HG03575 (cell line): ENCODE measurements around the gene NRXN3.

Experiments
- ATAC-seq: cut with Tn5 transposase; IDR thresholded peaks from one replicate; pipeline ENCODE4 v1.9.1; 2021; ENCODE audit not compliant: unreplicated experiment, insufficient number of reproducible peaks, low FRiP score; ENCODE audit errors: extremely low read depth

NRXN3 gene

DNA sequence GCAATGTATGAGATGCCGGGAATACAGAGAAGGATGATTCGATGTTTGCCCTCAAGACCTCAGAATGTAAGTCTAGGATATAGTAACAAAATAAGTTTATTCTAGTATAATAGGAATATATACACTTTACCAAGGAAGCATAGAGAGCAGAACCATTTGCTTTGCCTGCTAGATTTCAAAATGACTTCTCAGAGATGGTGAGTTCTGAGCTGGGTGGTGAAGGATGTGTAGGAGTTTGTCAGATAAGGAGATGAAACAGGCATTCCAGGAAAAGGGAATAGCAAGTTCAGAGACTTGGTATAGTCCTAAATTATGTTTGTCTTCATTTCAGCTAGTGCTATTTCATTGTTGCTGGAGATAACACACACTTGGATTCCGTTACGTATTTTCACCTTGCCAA is 1385.3 kb downstream of the NRXN3 start:
- no peak for ATAC-seq

DNA sequence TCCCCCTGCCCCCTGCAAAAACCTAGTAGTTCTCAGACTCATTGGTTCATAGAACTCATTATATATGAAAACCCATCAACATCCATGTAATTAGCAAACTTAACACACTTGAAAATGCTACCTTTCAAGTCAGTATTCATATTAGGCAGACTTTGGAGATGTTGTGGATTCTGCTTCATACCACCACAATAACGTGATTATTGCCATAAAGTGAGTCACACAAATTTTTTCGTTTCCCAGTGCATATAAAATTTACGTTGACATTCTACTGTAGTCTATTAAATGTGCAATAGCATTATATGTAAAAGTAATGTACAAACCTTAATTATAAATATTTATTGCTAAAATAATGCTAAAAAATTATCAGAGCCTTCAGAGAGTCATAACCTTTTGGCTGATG is 1387.1 kb downstream of the NRXN3 start:
- no peak for ATAC-seq

DNA sequence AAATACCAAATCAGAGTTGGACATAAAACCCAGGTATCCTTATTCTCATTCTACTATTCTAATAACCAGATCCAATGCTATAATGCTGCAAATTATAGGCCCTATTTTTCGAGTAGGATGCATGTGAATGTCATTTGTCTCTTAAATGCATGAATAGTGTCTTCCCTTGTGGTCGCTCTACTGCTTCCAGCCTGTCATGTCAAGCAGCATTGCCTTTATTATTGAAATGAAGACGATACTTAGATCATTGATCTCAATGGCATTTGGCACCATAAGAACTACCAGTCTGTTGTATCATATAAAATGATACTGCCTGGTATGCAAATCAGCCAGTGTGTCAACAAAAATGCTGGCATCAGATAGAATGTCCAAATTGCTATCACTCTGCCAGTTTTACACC is 1392.0 kb downstream of the NRXN3 start:
- no peak for ATAC-seq

DNA sequence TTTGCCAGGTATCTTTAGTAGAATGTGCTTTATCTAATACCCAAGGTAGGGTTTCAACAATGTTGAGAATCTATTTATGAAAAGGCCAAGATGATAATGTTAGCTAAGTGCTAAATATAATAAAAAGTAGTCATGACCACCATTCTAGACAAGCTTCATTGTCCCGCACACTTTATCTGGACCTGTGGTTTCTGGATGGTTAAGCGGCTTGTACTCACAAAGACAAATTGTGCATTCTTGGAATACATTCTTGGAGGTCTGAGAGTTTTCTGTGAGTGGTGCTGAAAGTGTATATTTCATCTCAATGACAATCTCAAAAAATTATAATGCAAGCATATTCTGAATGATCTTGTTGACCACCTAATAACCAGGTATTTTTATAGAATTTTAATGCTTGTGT is 1394.2 kb downstream of the NRXN3 start:
- ATAC-seq: no peak

DNA sequence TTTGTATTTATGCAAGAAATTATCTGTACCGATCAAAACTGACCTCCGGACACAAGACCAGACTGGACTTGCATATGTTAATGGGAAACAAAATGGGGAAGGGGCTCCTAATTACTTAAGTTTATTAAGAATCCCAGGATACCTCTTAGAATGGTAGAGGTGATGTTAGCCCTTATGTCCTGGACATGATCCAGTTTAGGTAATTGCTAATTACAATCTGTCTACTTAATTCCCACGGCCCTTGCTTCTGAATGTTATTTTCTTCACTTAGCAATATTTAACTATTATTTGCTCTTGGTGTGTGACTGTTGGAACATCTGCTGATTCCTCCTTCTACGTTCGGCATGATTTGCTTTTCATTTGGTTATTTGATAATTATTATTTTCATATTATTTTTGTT is 1397.1 kb downstream of the NRXN3 start:
- ATAC-seq: no peak

DNA sequence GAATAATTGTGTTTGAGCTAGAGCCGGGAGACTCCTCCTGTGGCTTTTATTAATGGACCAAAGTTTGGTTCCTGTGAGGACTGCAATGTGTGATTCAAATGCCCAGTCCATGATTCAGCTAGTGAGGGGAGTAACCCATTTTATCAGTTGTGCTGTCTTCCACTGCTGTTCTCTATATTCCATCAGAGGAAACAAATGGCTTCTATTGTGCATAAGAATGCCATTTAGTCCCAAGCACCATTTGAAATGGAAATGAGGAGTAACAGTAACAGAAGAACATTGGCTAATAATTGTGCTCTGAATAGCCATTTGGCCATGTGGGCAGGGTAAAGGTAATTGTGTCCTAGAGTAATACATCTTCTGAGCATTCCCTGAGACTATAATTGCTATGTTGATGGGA is 1398.4 kb downstream of the NRXN3 start:
- no peak for ATAC-seq

DNA sequence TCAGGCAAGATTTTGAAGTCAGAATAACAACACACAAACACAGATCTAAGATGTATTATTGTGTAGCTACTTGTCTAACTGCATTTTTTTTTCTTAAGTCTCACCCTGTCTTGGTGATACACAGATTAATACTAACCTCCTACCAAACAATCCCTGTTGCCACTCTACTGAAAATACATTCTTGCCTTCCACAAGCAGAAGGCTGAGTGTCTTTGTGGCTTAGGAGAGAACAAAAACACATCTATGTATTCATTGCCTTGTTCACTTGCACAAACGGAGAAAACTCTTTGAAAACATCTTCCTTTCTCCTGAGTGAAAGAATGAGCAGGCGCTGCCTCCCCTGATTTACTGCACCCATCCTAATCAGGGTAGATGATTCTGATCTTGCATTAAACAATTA is 1398.9 kb downstream of the NRXN3 start:
- no peak for ATAC-seq

DNA sequence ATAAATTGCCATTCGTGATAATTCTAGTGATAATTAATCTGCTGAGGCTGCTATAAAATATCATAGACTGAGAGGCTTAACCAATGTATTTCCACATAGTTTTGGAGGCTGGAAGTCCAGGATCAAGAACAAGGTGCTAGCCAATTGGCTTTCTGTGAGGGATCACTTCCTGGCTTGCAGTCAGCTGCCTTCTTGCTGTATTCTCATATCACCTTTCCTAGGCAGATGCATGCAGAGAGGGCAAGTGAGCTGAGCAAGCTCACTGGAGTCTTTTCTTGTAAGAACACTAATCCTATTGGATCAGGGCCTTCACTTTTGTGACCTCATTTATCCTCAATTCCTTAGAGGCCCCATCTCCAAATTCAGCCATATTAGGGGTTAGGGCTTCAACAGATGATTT is 1400.5 kb downstream of the NRXN3 start:
- no peak for ATAC-seq

DNA sequence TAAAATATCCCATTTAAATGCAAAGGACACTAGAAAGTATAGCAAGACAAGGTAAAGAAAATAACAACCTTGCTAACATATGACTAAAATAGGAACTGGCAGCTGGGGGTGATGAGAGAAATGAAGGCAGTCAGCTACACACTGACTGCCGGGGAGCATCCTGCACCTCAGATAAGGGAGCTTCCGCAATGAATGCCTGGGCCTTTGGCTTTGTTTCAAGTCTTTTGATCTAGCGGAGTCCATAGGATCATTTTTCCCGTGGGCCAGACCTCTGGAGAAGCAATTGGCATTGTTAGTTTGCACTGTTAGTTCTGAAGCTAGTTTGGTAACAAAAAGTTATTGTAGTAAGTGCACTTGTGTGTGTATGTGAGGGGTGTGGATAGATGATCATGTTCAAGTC is 1401.2 kb downstream of the NRXN3 start:
- no peak for ATAC-seq

DNA sequence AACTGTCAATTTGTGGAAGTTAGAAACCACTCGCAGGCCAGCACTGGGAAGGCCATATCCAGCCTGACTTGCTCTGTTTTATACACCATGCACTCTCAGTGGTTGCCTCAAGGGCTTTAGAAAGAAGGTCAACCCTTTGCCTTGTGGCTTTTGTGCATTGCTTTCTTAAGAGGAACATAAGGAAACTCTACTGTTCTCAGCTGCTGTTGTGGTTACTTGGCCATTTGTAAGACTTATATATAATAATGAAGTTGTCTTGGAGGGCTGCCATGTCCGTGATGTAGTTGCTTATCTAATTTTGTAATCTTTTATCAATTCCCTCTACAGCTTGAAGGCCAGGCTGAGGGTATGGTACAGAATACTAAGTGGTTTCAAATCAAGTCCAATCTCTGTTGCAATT is 1403.3 kb downstream of the NRXN3 start:
- no peak for ATAC-seq

DNA sequence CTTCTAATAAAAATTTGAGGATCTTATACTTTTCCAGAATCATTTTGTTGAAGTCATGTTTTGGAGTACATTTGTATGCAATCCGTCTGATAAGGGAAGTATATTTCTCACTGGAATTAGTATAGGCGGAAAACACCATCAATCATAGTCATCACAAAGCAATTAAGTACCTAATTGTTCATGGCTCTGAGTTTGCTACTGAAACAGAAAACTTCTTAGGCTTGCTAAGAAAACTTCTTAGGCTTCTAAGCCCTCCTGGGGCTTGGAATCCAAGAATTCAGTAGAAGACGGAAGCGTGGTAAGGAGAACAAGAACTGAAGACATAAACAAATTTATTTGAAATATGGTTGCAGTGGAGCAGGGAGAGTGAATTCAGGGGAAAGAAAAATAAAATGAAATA is 1404.9 kb downstream of the NRXN3 start:
- no peak for ATAC-seq

DNA sequence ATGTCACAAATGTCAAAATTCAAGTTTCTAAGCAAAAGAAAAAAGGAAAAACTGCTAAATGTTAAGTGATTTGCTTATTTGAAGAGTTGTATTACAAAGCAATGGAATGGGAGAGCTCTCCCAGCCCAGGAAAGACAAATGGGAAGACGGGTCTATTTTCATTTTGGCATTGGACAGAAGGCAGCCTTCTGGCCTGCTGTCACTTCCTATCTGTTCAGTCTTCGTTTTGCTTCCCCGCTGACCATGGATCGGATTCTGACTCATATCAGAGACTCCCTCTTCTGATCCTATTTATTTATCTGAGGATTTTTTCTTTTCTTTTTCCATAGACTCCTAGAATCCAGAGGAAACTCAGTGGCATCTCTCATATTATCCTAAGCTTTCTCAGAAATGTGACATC is 1406.3 kb downstream of the NRXN3 start:
- ATAC-seq: no peak

DNA sequence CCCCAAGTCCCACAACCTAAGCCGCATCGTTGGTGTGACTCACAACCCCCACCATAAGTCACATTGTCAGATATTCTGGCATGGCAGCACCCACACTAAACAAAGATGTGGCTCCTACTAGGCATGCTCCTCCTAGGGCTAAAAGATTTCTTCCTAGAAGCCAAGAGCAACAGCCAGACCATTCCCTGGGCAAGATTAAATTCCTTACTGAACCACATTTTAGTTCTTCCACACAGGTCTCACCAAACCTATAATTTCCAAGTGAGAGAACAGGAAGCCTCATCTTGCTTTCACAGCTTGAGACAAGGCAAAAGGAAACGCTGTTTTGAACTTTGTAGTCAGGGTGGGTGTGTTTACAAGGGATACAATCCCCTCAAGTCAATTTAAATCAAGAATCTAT is 1408.3 kb downstream of the NRXN3 start:
- ATAC-seq: no peak

DNA sequence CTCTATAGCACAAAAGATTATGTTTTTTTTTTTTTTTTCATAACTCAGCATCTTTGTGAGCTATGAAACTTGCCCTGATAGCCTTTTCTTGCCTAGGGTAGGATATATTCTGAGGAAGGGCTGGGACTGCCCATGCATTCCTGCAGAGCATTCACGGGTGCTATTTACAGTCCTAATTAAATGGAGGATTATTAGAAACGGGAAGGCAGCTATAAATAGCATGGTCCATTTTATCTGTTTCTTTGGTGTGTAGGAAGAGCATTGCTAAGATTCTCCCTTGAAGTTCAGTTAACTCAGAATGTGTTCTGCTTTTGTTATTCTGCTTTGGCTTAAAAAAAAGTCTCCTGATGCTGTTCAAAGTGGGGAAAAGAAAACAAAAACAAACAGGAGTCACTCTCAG is 1410.2 kb downstream of the NRXN3 start:
- ATAC-seq: no peak

DNA sequence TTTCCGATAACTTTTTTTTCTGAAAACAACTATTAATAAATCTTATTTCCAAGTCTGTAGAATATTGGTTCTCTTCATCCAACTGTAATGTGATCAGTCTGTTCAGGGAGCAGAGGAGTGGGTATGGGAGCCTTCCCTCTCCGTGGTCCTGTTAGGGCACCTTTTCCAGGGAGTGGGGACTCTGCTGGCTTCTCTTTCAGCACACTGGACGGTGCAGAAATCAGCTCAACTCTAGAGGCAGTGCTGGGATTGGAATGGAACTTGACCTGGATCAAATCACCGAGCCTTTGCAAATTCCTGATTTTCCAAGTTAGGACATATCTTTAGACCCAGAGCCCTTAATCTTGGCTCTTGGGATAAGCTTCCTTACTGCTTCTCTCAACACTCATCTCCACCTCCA is 1410.7 kb downstream of the NRXN3 start:
- no peak for ATAC-seq

DNA sequence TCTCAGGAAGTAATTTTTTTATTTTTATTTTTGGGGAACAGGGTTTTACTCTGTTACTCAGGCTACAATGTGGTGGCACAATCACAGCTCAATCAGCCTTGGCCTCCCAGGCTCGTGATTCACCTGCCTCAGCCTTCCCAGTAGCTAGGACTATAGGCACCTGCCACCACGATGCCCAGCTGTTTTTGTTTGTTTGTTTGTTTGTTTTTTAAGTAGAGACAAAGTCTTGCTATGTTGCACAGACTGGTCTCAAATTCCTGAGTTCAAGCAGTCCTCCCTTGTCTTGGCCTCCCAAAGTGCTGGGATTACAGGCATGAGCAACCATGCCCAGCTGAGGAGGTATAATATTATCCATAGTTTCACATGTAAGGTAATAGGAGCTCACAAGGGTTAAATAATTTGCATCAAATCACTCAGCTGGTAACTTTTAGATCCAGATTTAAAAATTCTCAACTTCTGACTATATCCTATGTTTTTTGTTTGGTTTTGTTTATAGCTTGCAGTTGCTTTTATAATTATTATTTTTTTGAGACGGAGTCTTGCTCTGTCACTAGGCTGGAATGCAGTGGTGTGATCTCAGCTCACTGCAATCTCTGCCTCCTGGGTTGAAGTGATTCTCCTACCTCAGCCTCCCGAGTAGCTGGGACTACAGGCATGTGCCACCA is 1411.9 kb downstream of the NRXN3 start:
- no peak for ATAC-seq

DNA sequence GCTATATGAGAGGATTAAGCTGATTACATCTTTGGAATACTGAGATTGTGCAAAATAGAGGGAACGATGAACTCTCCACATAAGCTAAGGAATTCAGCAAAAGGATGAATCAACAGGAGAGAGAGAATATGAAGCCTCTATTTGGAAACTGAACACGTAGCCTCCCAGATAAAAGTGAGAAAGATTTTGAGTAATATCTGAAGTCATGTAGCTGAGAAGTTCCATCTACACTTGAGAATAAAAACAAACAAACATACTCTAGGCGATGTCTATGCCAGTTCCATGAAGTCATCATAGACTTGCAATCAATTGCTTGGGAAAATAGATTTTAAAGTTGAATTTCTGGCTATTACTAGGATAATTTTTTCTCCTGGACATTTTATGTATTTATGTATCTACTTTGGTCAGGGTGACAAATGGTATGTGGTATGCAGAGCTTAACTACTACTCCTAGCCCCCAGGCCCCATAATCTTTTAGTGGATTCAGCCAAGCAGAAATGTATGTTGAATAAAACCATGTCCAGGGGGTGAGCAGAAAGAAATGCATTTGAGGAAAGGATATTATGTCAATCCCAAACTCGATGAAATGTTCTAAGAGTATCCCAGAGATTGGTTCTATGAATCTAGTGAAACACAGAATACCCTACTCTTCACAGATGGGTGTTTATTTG is 1413.7 kb downstream of the NRXN3 start:
- ATAC-seq: no peak

DNA sequence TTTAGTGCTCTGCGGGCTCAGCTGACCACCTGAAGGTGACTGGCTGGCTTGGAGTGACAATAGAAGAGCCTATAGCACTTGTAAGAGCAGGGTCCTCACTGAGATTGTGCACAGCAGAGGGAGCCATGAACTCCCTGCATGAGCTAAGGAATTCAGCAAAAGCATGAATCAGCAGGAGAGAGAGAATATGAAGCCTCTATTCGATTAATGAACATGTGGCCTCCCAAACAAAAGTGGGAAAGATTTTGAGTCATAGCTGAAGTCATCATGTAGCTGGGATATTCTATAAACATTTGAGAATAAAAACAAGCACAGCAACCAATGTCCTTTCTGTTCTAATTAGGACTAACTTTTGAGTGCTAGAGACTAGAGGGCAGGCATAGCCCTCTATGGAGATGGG is 1414.5 kb downstream of the NRXN3 start:
- ATAC-seq: no peak

DNA sequence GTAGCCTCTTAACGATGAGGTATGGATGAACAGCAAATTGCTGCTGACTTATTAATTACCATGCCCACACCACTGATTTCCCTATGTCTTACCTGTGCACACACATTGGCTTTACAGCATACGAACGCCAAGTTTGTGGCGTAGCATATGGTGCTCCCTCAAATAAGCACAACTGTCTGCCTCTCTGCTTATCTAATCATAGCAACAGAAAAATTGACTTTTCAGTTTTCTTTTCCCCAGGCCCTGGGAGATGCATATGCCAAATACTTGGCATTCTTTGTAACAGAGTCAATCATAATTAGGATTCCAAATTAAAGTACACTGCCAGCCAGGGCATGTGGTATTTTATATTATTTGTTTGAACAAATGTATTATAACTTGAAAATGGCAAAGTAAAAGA is 1415.7 kb downstream of the NRXN3 start:
- no peak for ATAC-seq

DNA sequence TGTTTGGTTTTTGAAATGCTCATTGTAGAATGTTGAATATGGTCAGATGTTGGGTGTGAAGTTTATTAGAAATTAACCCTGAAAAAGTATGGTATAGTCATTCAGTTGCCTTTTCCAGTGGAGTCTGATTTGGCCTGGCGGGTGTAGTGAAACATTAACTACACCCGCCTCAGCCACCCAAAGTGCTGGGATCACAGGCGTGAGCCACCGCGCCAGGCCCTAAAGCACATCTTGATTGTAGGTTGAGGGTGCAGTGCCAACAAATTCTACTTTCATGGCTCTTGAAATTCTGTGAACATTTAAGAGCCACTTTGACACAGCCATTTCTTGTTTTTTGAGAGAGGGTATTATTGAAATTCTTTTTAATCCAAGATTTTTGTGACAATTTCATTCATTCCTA is 1416.2 kb downstream of the NRXN3 start:
- no peak for ATAC-seq

DNA sequence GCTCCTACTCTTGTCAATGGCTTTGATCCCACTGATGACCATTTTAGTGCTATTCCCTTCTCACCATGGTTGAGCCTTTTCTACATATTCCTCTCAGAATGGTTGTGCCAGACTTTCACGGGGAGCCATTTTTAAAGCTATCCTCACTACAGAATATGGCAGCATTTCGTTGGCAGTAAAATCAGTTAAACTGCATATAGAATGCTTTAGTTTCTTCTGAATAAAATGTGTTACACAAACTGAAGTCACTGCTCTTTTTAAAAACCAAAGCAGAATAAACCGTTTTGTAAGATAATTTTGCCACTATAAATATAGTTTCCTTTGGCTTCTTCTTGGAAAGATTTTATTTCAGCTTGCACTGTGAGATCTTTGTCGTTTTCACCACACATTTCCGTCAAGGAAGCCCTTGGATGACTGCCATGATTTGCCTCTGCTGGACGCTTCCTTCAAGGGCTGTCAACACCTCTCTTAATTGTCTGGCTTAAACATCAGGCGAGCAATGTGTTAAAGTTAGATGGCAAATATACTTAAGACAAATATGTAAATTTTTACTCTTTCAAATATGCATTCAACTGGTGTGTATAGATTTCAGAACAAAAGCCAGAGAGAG is 1416.9 kb downstream of the NRXN3 start:
- no peak for ATAC-seq
